ENCODE data around the gene MAN2B2.

Gene MAN2B2

GRCh38 chr4:6538111-6538510 lies 36.9 kb upstream of the MAN2B2 start:
- Histone ChIP-seq H3K27ac (ENCODE audit: low read depth, low read length) (no peak overlapping the region), H3K9me3 (ENCODE audit: insufficient read depth, low read length) (no peaks in the 10 kb centered on the region), H3K9ac (ENCODE audit: low read length) (no peak overlapping the region), H4K20me1 (ENCODE audit: low read depth, low read length) (no peaks in the 10 kb centered on the region), H3K4me2 (ENCODE audit: low read depth, low read length, poor library complexity, severe bottlenecking) (no peak overlapping the region), H3K4me3 (ENCODE audit: insufficient read depth, low read length, poor library complexity, severe bottlenecking) (no peak overlapping the region), H3K36me3 (ENCODE audit: low read length) (no peaks in the 10 kb centered on the region), H3K9me2 (replicated peaks; ENCODE audit: insufficient read depth, low read length) (no peaks in the 10 kb centered on the region), H3F3A (ENCODE audit: insufficient read depth) (no peaks in the 10 kb centered on the region), H3K79me2 (ENCODE audit: insufficient read depth, low read length) (no peaks in the 10 kb centered on the region), H2AFZ (ENCODE audit: low read depth, low read length, severe bottlenecking) (no peak overlapping the region), H3K27me3 (ENCODE audit: low read length) (no peaks in the 10 kb centered on the region)
- TF ChIP-seq EZH2phosphoT487 (conservative IDR thresholded peaks at IDR 0.05; ENCODE audit: low read length) (no peak), CTCF (IDR thresholded peaks at IDR 0.05; ENCODE audit: insufficient read depth, low read length, poor library complexity, severe bottlenecking) (no peak)

GRCh38 chr4:6538575-6538974 lies 36.4 kb upstream of the MAN2B2 start:
- TF ChIP-seq EZH2phosphoT487 (conservative IDR thresholded peaks at IDR 0.05; ENCODE audit: low read length) (no peak), CTCF (IDR thresholded peaks at IDR 0.05; ENCODE audit: insufficient read depth, low read length, poor library complexity, severe bottlenecking) (no peak)
- H3K4me2 ChIP-seq (ENCODE audit: low read depth, low read length, poor library complexity, severe bottlenecking), result no peak overlapping the region
- H2AFZ ChIP-seq (ENCODE audit: low read depth, low read length, severe bottlenecking), result no peak overlapping the region
- no peaks in the 10 kb centered on the region for H3K9me3 ChIP-seq (ENCODE audit: insufficient read depth, low read length)
- H3K9me2 ChIP-seq (replicated peaks; ENCODE audit: insufficient read depth, low read length), result no peaks in the 10 kb centered on the region
- no peaks in the 10 kb centered on the region for H3K36me3 ChIP-seq (ENCODE audit: low read length)
- no peak overlapping the region for H3K4me3 ChIP-seq (ENCODE audit: insufficient read depth, low read length, poor library complexity, severe bottlenecking)
- no peaks in the 10 kb centered on the region for H4K20me1 ChIP-seq (ENCODE audit: low read depth, low read length)
- H3K9ac ChIP-seq (ENCODE audit: low read length), result no peak overlapping the region
- H3F3A ChIP-seq (ENCODE audit: insufficient read depth), result no peaks in the 10 kb centered on the region
- no peaks in the 10 kb centered on the region for H3K79me2 ChIP-seq (ENCODE audit: insufficient read depth, low read length)
- H3K27ac ChIP-seq (ENCODE audit: low read depth, low read length), result no peak overlapping the region
- no peaks in the 10 kb centered on the region for H3K27me3 ChIP-seq (ENCODE audit: low read length)

GRCh38 chr4:6539009-6539764 lies 35.8 kb upstream of the MAN2B2 start:
- Histone ChIP-seq H3K4me3 (ENCODE audit: insufficient read depth, low read length, poor library complexity, severe bottlenecking) (no peak overlapping the region), H3F3A (ENCODE audit: insufficient read depth) (no peaks in the 10 kb centered on the region), H2AFZ (ENCODE audit: low read depth, low read length, severe bottlenecking) (no peak overlapping the region), H4K20me1 (ENCODE audit: low read depth, low read length) (no peaks in the 10 kb centered on the region), H3K9ac (ENCODE audit: low read length) (no peak overlapping the region), H3K9me2 (replicated peaks; ENCODE audit: insufficient read depth, low read length) (no peaks in the 10 kb centered on the region), H3K36me3 (ENCODE audit: low read length) (no peaks in the 10 kb centered on the region), H3K9me3 (ENCODE audit: insufficient read depth, low read length) (no peaks in the 10 kb centered on the region), H3K27ac (ENCODE audit: low read depth, low read length) (no peak overlapping the region), H3K79me2 (ENCODE audit: insufficient read depth, low read length) (no peaks in the 10 kb centered on the region), H3K27me3 (ENCODE audit: low read length) (no peaks in the 10 kb centered on the region), H3K4me2 (ENCODE audit: low read depth, low read length, poor library complexity, severe bottlenecking) (no peak overlapping the region)
- TF ChIP-seq EZH2phosphoT487 (conservative IDR thresholded peaks at IDR 0.05; ENCODE audit: low read length), result no peak
- TF ChIP-seq CTCF (IDR thresholded peaks at IDR 0.05; ENCODE audit: insufficient read depth, low read length, poor library complexity, severe bottlenecking), result no peak
